Transverse colon (tissue), 4 donors: ENCODE measurements around the gene MAP4K4. TPM values are rescaled to one million over a fixed set of nuclear protein-coding genes. Genes with fewer than 3 reads are reported as not detected.

Experiments used
- DNase-seq: peaks from one replicate; pipeline ENCODE4 v3.0.0-alpha.2; 2019
- H3K27ac ChIP-seq, 4 donors: fragments of 200-600 bp; sonication (generic); 2 replicates each; pipeline ENCODE4 v1.5.1; 2016 to 2018; ENCODE audit warnings: inconsistent platforms in 4 of 4
- H3K27me3 ChIP-seq: fragments of 200-600 bp; sonication (generic); 2 replicates; pipeline ENCODE4 v1.5.1; 2017; ENCODE audit warnings: inconsistent platforms
- H3K36me3 ChIP-seq, 4 donors: fragments of 200-600 bp; sonication (generic); 2 replicates each; pipeline ENCODE4 v1.5.1; 2017 to 2019; ENCODE audit warnings: inconsistent platforms in 4 of 4
- H3K4me1 ChIP-seq, 4 donors: fragments of 200-600 bp; sonication (generic); 2 replicates each; pipeline ENCODE4 v1.5.1; 2017 to 2020; ENCODE audit warnings: inconsistent platforms in 4 of 4
- H3K4me3 ChIP-seq, 4 donors: fragments of 200-600 bp; sonication (generic); 1 replicate in 1 of 4; 2 replicates in 3 of 4; pipeline versions ENCODE4 v1.5.1 to v1.6.1; 2017 to 2019; ENCODE audit warnings: inconsistent platforms in 4 of 4
- H3K9me3 ChIP-seq, 2 donors: fragments of 200-600 bp; sonication (generic); 2 replicates each; pipeline ENCODE4 v1.5.1; 2017 to 2019; ENCODE audit warnings: inconsistent platforms in 2 of 2
- CTCF ChIP-seq, 5 experiments: fragments of 200-600 bp in 3 of 5; fragments of 450-650 bp in 2 of 5; sonication (generic) in 3 of 5; IDR thresholded peaks; 1 replicate in 2 of 5; 2 replicates in 3 of 5; pipeline ENCODE4 v1.5.1; 2016 to 2017; ENCODE audit warnings: antibody characterized with exemption in 5 of 5, inconsistent platforms in 3 of 5, mild to moderate bottlenecking in 2 of 5, moderate library complexity in 1 of 5
- EP300 ChIP-seq: sonication (generic); formaldehyde crosslinking; IDR thresholded peaks from one replicate; pipeline ENCODE4 v1.6.1; 2017; ENCODE audit warnings: antibody characterized with exemption, low read depth
- POLR2A ChIP-seq: fragments of 450-650 bp; IDR thresholded peaks from one replicate; pipeline ENCODE4 v1.6.1; 2016; ENCODE audit warnings: antibody characterized with exemption, mild to moderate bottlenecking, moderate library complexity
- POLR2AphosphoS5 ChIP-seq, 3 donors: sonication (generic); formaldehyde crosslinking; IDR thresholded peaks; one replicate each; pipeline ENCODE4 v1.6.1; 2016; ENCODE audit warnings: antibody characterized with exemption in 3 of 3
- WGBS, 2 donors: methylation state at CpG; one replicate each; pipeline ENCODE4 v1.1.5; 2018; ENCODE audit warnings: low coverage in 1 of 2; 5-methylcytosine and 5-hydroxymethylcytosine counted together
- in situ Hi-C, 4 donors: fragments of 200-750 bp; cut with MboI; loops; one replicate each; pipeline versions ENCODE4 v1.15.0 to v1.15.1; 2017; ENCODE audit warnings: low sequenced_read_pairs in 3 of 4, low pct_ligation_motif_present in 1 of 4, low pct_unique_long_range_greater_than_20kb in 1 of 4
- intact Hi-C: fragments of 100-400 bp; cut with DNase I; formaldehyde crosslinking; loops from one replicate; pipeline ENCODE4 v1.15.1; 2023; ENCODE audit warnings: low total_unique reads
- total RNA-seq, 4 donors: library from RNA; depleted of rRNA; stranded (reverse); fragments of >200 nt; gene quantifications; one replicate each; pipeline ENCODE4 v1.1.0, GENCODE V29; 2016

MAP4K4 gene
- total RNA-seq, 4 donors from 2014 or later, result 20.3 to 42.3 (median 29.6) TPM

- WGBS, 2 donors, result 88% methylated on average over 3 of the region's 3 CpGs; no CpG with 5 or more reads in 1 of the 2 donors
- in situ Hi-C loops (no loop called here), intact Hi-C loops (no loop called here)
- no peaks in the 10 kb centered on the region for H3K9me3 ChIP-seq
- no peaks in the 10 kb centered on the region for H3K27me3 ChIP-seq
- DNase-seq, result no peak
- peaks cover 0 to 38% (median 19%) of the 10 kb centered on the region in 4 donors for H3K36me3 ChIP-seq
- no peak overlapping the region for H3K4me3 ChIP-seq
- H3K4me1 ChIP-seq, result no peaks in the 10 kb centered on the region
- TF ChIP-seq CTCF (IDR thresholded peaks at IDR 0.05), result no peak
- TF ChIP-seq EP300, result no peak
- no peak for TF ChIP-seq POLR2A
- no peak for TF ChIP-seq POLR2AphosphoS5 (IDR thresholded peaks at IDR 0.05)
- no peak overlapping the region for H3K27ac ChIP-seq
Observed at GRCh38 chr2:101874069-101874468, 176.6 kb downstream of the MAP4K4 start.

GRCh38 chr2:101879466-101879865, 182.0 kb downstream of the MAP4K4 start:
- no peak for TF ChIP-seq EP300
- no peak for TF ChIP-seq POLR2AphosphoS5 (IDR thresholded peaks at IDR 0.05)
- Histone ChIP-seq H3K4me1 (peaks cover 0 to 13% (median 3%) of the 10 kb centered on the region in 4 donors), H3K27me3 (no peaks in the 10 kb centered on the region), H3K9me3 (no peaks in the 10 kb centered on the region), H3K27ac (no peak overlapping the region), H3K4me3 (no peak overlapping the region), H3K36me3 (peaks cover 0 to 25% (median 4%) of the 10 kb centered on the region in 4 donors)
- intact Hi-C loops (no loop called here), in situ Hi-C loops (loop anchor here in 2 of 4 donors (25.0 kb wide), 1 partner anchor 558 kb away; no protein-coding TSS in a partner anchor)
- no peak for DNase-seq

- no peak overlapping the region for H3K4me3 ChIP-seq
Observed at GRCh38 chr2:101881131-101881530, 183.6 kb downstream of the MAP4K4 start.

GRCh38 chr2:101882769-101883307, 185.3 kb downstream of the MAP4K4 start:
- TF ChIP-seq CTCF (IDR thresholded peaks at IDR 0.05) (no peak), POLR2AphosphoS5 (IDR thresholded peaks at IDR 0.05) (no peak), EP300 (no peak), POLR2A (no peak)
- in situ Hi-C loops (loop anchor here in 2 of 4 donors (10.0 to 25.0 kb wide), 2 partner anchors 112 to 554 kb away; partner anchors contain the start of gene IL1R2 (in 1 of the 2)), intact Hi-C loops (loop anchor here (10.0 kb wide), 2 partner anchors 102 to 262 kb away; partner anchors contain the start of gene IL1R1)
- Histone ChIP-seq H3K4me1 (peaks cover 0 to 15% (median 5%) of the 10 kb centered on the region in 4 donors), H3K4me3 (no peak overlapping the region), H3K9me3 (no peaks in the 10 kb centered on the region), H3K27me3 (no peaks in the 10 kb centered on the region), H3K27ac (no peak overlapping the region), H3K36me3 (peaks cover 0 to 17% (median 3%) of the 10 kb centered on the region in 4 donors)
- no peak for DNase-seq
- 88 to 93% methylated on average over 4 of the region's 4 CpGs for WGBS, 2 donors

More at GRCh38 chr2:101881131-101881530, 183.6 kb downstream of the MAP4K4 start:
- intact Hi-C loops (loop anchor here (10.0 kb wide), 2 partner anchors 104 to 264 kb away; partner anchors contain the start of gene IL1R1), in situ Hi-C loops (loop anchor here in 2 of 4 donors (10.0 to 25.0 kb wide), 2 partner anchors 114 to 556 kb away; partner anchors contain the start of gene IL1R2 (in 1 of the 2))
- Histone ChIP-seq H3K27me3 (no peaks in the 10 kb centered on the region), H3K36me3 (peaks cover 0 to 21% (median 2%) of the 10 kb centered on the region in 4 donors), H3K27ac (no peak overlapping the region), H3K9me3 (no peaks in the 10 kb centered on the region), H3K4me1 (peaks cover 0 to 15% (median 5%) of the 10 kb centered on the region in 4 donors)
- no peak for DNase-seq
- TF ChIP-seq POLR2AphosphoS5 (IDR thresholded peaks at IDR 0.05), result no peak
- no peak for TF ChIP-seq EP300
- no peak for TF ChIP-seq CTCF (IDR thresholded peaks at IDR 0.05)
- TF ChIP-seq POLR2A, result no peak
